GM18507 (cell line): ENCODE data around the gene PDGFRB.
A peak's percentile ranks its signal among the peaks of the same experiment; 100 is the strongest.

Source experiments
- DNase-seq: peaks from one replicate; pipeline ENCODE4 v3.0.0; 2011; ENCODE audit warnings: low read depth; ENCODE audit not compliant: insufficient read length; ENCODE audit errors: extremely low spot score
- FAIRE-seq: peaks from 2 replicates; lab custom pipeline; 2011; peaks lifted over from hg19 to GRCh38; lab: Jason Lieb, UNC

PDGFRB gene

DNA sequence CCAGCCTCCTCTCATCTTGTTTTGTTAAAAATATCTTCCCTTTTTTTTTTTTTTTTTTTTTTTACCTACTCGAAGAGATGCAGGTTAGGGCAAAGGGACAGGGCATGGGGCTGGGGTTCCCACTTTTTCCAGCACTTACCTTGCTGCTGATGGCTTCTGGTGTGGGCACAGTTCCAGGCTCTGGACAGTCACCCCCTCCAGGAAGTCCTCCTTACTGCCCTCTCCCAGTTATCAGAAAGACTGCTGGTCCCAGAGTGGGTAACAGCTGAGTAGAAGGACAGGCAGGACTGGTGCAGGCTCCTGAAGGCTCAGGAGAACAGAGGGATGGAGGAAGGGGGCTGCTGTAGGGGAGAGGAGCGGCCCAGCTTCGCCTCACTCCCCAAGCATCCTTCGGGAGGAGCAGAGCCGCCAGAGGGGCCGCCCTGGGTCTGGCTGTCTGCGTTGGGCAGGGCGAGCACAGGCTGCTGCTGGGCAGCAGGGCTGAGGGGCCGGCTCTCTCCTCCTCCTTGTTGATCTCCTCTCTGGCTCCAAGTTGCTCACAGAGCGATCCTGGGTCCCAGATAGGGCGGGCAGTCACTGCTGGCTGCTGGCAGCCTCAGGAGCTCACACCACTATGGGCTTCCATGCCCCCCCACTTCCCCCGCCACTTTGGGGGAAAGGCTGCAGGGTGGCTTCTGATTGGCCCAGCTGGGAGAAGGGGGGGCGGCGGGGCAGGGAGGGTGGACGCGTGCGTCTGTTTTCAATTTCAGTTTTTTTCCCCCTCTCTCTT, at the start of gene PDGFRB:
TSS of gene PDGFRB (minus strand) at position 588 of the 769 bp plus-strand sequence. CDS start 18,798 bp downstream, outside the sequence.
- DNase-seq (peak; percentile 22), FAIRE-seq (no peak)

DNA sequence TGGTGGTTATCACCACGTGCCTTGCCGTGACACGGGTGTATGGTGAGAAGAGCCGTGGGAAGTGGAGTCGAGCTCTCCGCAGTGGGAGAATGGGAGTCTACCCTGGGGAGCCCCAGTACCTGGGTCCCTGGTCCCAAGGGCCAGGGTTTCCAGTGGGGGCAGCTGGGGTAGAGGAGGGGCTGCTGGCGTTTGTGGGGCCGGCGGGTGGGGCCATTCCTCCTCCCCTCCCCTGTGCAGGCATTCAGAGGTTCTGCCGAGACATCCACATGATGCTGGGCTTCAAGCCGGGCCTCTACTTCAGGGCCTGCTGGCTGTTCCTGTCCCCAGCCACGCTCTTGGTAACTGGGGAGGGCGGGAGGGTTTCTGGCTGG, 48.9 kb upstream of the PDGFRB start:
- DNase-seq = no peak
- FAIRE-seq = no peak

- FAIRE-seq = no peak
- no peak for DNase-seq
These were observed 48.4 kb upstream of the PDGFRB start for GRCh38 chr5:150203832-150204589.

DNA sequence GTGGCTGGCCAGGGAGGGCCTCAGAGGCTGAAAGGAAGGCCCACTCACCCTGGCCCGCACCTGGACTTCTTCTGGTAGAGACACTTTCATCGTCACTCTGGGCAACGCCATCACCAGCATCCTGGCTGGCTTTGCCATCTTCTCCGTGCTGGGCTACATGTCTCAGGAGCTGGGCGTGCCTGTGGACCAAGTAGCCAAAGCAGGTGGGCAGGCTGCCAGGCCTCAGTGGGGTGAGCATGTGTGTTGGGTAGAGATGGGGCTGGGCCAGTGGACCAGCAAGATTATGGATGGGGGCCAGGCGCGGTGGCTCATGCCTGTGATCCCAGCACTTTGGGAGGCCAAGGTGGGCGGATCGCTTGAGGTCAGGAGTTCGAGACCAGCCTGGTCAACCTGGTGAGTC, 46.9 kb upstream of the PDGFRB start:
- no peak for DNase-seq
- no peak for FAIRE-seq

DNA sequence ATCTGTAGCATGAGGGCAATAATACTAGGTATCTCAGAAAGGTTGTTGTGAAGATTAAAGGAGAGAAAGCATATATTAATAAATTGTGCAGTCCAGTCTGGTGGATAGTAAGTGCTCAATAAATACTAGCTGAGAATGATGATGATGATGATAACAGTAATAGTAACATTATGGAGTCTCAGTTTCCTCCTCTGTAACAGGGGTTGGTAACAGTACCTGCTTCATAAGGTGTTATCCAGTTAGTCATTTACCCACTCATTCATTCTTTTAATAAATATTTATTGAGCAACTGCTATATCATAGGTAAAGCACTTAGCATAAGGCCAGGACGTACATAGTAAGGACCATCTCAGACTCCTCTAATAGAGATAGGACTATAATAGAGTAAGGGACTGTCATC, 41.8 kb upstream of the PDGFRB start:
- DNase-seq (no peak), FAIRE-seq (no peak)

GRCh38 chr5:150196986-150197385, 41.3 kb upstream of the PDGFRB start:
- FAIRE-seq (no peak), DNase-seq (no peak)

DNA sequence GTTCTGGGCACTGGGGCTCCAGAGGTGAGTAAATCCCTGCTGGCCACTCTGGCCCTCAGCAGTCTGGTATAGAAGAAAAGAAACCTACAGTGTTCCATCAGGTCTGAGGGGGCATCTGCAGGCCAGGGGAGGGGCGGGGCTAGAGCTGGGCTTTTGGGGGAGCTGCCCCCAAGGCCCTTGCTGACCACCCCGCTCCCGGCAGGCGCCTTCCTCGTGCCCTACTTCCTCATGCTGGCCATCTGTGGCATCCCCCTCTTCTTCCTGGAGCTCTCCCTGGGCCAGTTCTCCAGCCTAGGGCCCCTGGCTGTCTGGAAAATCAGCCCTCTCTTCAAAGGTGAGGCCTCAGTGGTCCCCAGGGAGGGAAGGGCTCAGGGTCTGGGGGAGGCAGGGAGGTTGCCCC, 40.9 kb upstream of the PDGFRB start:
- FAIRE-seq = no peak
- DNase-seq = no peak

GRCh38 chr5:150195736-150196485, 40.3 kb upstream of the PDGFRB start:
- DNase-seq (no peak), FAIRE-seq (no peak)

DNA sequence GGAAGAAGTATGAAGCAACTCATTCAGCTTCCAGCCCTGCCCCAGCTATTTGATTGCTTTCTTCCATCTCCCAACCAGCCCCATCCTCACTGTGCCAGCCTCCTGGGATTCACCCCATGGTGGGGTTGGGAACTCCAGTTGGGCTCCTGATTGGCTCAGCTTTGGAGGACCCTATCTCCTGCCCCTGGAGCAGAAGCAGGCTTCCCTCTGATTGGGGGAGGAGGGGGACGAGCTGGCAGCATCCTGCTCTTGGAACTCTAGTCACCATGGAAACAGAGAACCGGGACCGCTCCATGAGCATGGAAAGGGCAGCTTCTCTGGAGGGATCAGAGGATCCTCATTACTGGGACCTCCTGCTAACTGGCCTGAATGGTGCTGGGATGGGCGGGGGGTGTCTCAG, 36.8 kb upstream of the PDGFRB start:
- DNase-seq (no peak), FAIRE-seq (no peak)

DNA sequence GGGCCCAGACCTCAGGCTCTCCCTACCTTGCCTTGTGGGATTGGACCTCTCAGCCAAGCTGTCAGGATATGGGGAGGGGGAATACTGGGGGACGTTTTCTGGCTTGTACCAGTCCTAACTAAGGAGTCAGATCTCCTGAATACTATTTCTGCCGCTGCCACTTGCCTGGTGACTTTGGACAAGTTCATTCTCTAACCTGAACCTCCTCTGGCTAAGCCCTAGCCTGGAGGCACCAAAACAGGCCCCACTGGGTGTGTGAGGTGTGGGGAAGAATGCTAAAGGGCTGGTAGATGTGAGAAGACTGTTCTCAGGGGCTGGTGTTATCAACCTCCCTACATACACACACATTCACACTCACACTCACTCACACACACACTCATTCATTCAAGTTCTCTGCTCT, 35.3 kb upstream of the PDGFRB start:
- DNase-seq = no peak
- FAIRE-seq = no peak

DNA sequence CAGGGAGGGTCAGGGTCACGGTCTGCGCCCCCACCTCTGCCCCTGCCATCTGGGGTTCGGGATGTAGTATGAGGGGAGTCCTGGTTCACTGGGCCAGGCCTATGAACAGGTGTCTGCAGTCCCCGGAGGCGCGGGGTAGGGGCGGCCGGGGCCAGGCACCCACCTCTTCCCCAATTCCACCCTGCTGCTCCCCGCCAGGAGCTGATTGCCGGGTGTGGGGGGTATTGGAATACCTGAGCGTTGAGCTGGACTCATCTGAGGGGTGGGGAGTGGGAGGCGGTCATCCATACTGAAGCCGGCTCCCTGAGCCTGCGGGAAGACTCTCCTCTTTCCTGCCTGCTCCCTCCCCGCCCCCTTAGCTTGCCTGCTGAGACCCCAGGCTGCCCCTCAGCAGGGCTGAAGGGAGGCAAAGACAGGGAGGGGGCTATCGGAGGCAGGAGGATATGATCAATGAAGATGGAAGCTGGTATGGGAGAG, 34.9 kb upstream of the PDGFRB start:
- no peak for FAIRE-seq
- DNase-seq = no peak

- DNase-seq (no peak), FAIRE-seq (no peak)
These were observed 34.3 kb upstream of the PDGFRB start, which contains the start of gene SLC6A7 for GRCh38 chr5:150189728-150190502. Gene SLC6A7, plus strand, starts transcription at chr5:150190062. Its CDS starts 266 bp downstream, at chr5:150190328.

DNA sequence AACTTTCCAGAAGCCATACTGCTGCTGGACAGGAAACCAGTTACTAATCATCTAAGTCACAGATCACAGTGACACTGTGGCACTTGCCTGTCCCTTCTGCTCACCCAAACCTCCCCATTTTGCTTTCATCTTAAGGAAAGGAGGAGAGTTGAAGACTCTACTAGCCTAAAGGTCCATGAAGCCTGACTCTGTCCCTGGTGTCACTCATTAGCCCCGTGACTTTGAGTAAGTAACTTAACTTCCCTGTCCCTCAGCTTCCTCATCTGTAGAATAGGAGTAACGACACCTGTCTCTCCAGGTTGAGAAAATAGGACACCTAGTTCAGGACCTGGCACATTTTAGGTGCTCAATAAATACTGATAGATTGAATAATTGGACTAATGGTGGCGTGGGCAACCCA, 33.7 kb upstream of the PDGFRB start:
- DNase-seq (no peak), FAIRE-seq (no peak)

- FAIRE-seq = no peak
These were observed 32.6 kb upstream of the PDGFRB start for GRCh38 chr5:150188146-150188842.

GRCh38 chr5:150186897-150187296, 31.3 kb upstream of the PDGFRB start:
- no peak for FAIRE-seq

More at GRCh38 chr5:150188146-150188842, 32.6 kb upstream of the PDGFRB start:
- no peak for DNase-seq

GRCh38 chr5:150186137-150186536, 30.5 kb upstream of the PDGFRB start:
- FAIRE-seq = no peak
- no peak for DNase-seq

More at GRCh38 chr5:150186897-150187296, 31.3 kb upstream of the PDGFRB start:
- DNase-seq = no peak

DNA sequence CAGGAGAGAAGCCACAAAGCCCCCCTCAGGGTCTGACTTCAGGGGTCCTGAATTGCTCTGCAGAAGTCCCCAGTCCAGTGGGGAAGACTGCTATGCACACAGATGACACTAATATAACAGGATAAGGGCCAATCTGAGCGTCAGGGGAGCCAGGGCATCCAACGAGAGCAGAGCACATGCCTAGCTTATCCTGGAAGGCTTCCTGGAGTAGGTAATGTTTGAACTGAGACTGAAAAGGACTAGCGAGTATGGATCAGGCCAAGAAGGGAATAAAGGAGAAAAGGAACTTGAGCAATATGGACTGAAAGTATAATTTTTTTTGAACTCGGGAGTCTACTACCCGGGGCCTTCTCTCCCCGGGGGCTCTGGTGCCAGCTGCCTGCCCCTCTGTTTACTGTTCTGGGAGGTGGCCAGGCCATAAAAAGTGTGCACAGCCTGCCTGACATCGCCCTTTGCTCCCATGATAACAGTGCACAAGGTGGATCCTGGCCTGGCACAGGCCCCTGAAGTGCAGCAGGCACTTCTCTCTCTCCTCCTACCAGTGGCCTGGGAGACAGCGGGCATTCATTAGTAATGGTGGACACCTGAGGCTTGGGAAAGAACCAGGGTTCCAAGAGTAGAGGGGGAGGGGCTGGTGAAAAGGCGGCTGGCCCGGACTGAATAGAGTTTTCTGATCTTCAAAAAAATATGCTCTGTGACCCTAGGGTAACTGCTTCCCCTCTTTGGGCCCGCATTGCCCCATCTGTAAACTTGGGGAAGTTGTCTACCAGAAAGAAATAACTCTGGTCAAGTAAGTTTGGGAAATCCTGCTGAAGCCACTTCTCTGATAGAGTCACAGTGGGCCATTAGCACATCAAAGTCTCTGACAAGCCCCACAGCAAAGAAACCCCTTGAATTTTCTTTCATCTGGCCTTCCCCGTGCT, 29.6 kb upstream of the PDGFRB start:
- FAIRE-seq (no peak), DNase-seq (no peak)

- DNase-seq (no peak), FAIRE-seq (no peak)
These were observed 28.4 kb upstream of the PDGFRB start for GRCh38 chr5:150184006-150184405.
